PFSK-1 (cell line): ENCODE data around the gene DNM3.

Experiments
- POLR2AphosphoS5 ChIP-seq: IDR thresholded peaks from 2 replicates; pipeline ENCODE4 v1.6.1; 2012; ENCODE audit warnings: low read depth, mild to moderate bottlenecking, control low read depth, low read length, moderate library complexity
- TF ChIP-seq, protein P1 (sequence below), 2 experiments: IDR thresholded peaks; 2 replicates each; pipeline versions ENCODE4 v1.6.1 to v1.8.0; 2011 to 2012; ENCODE audit warnings: low read depth in 2 of 2, low read length in 2 of 2, control low read depth in 1 of 2, inconsistent platforms in 1 of 2, mild to moderate bottlenecking in 1 of 2, moderate library complexity in 1 of 2; ENCODE audit not compliant: insufficient read depth in 1 of 2

DNA sequence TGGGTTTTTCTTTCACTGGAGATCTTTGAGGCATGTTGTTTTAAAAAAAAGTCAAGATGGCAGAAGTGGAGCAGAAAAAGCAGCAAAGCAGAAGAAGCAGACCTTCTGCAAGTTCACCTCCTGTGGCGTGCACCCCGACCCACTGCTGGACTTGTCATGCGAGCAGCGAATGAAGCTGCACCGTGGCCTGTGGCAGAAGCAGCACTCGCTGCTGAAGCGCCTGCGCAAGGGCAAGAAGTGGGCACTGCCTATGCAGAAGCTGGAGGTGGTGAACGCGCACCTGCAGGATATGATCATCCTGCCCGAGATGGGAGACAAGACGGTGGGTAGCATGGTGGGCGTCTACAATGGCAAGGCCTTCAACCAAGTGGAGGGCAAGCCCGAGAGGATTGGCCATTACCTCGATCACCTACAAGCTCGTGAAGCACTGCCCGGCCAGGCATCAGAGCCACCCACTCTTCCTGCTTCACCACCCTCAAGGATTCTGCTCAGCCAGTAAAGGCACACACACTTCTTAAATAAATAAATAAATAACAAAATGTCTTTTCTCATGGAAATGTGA, 37.8 kb upstream of the DNM3 start:
- no peak for TF ChIP-seq POLR2AphosphoS5
- TF ChIP-seq, protein P1, sequence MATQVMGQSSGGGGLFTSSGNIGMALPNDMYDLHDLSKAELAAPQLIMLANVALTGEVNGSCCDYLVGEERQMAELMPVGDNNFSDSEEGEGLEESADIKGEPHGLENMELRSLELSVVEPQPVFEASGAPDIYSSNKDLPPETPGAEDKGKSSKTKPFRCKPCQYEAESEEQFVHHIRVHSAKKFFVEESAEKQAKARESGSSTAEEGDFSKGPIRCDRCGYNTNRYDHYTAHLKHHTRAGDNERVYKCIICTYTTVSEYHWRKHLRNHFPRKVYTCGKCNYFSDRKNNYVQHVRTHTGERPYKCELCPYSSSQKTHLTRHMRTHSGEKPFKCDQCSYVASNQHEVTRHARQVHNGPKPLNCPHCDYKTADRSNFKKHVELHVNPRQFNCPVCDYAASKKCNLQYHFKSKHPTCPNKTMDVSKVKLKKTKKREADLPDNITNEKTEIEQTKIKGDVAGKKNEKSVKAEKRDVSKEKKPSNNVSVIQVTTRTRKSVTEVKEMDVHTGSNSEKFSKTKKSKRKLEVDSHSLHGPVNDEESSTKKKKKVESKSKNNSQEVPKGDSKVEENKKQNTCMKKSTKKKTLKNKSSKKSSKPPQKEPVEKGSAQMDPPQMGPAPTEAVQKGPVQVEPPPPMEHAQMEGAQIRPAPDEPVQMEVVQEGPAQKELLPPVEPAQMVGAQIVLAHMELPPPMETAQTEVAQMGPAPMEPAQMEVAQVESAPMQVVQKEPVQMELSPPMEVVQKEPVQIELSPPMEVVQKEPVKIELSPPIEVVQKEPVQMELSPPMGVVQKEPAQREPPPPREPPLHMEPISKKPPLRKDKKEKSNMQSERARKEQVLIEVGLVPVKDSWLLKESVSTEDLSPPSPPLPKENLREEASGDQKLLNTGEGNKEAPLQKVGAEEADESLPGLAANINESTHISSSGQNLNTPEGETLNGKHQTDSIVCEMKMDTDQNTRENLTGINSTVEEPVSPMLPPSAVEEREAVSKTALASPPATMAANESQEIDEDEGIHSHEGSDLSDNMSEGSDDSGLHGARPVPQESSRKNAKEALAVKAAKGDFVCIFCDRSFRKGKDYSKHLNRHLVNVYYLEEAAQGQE (IDR thresholded peaks at IDR 0.05; ENCODE audit: insufficient read depth in 1 of 2, low read depth in 2 of 2, low read length in 2 of 2) = no peak
